Stimulated activated CD4-positive, alpha-beta T cell treated with anti-CD3 and anti-CD28 coated beads, Interleukin-12 subunit alpha, Interleukin-12 subunit beta, amount 100 ng/mL, for 4 hours (primary cell): ENCODE results near the gene TMEM202.
"Not testable (repeated sequence)": the region's sequence is repeated elsewhere in the genome, so short reads cannot be mapped to it uniquely, and the experiment has no call there.

Experiments
- DNase-seq: peaks from one replicate; pipeline ENCODE4 v3.0.0-alpha.2; 2020

The TMEM202 gene

GRCh38 chr15:72397796-72398588 is at the start of gene TMEM202:
TMEM202 (plus strand) TSS chr15:72398305; CDS start chr15:72398327, 22 bp downstream.
- DNase-seq, result no peak

- DNase-seq, result no peak
These were observed 44.8 kb upstream of the TMEM202 start for GRCh38 chr15:72353266-72353665.

- no peak for DNase-seq
These were observed 43.6 kb upstream of the TMEM202 start for GRCh38 chr15:72354496-72354895.

- DNase-seq, result no peak
These were observed 40.0 kb upstream of the TMEM202 start for GRCh38 chr15:72358121-72358520.

- no peak for DNase-seq
These were observed 39.4 kb upstream of the TMEM202 start for GRCh38 chr15:72358650-72359171.

GRCh38 chr15:72361176-72361575 is 36.9 kb upstream of the TMEM202 start:
- DNase-seq, result no peak

- DNase-seq, result no peak
These were observed 32.3 kb upstream of the TMEM202 start for GRCh38 chr15:72365844-72366243.

GRCh38 chr15:72368325-72368724 is 29.8 kb upstream of the TMEM202 start:
- no peak for DNase-seq

GRCh38 chr15:72368899-72369298 is 29.2 kb upstream of the TMEM202 start:
- DNase-seq, result no peak

GRCh38 chr15:72369964-72370363 is 28.1 kb upstream of the TMEM202 start:
- no peak for DNase-seq

- DNase-seq, result no peak
These were observed 25.7 kb upstream of the TMEM202 start for GRCh38 chr15:72372361-72372760.

- DNase-seq, result no peak
These were observed 22.6 kb upstream of the TMEM202 start for GRCh38 chr15:72375501-72375845.

GRCh38 chr15:72375846-72376581 is 22.1 kb upstream of the TMEM202 start, which contains the start of gene HEXA:
HEXA (minus strand) TSS chr15:72376014; CDS start chr15:72375972, 42 bp downstream.
- peak; percentile 98 for DNase-seq

- DNase-seq, result no peak
These were observed 20.8 kb upstream of the TMEM202 start for GRCh38 chr15:72377331-72377730.

- not testable (repeated sequence) for DNase-seq
These were observed 19.0 kb upstream of the TMEM202 start for GRCh38 chr15:72379106-72379505.

GRCh38 chr15:72379856-72380430 is 18.2 kb upstream of the TMEM202 start:
- DNase-seq, result no peak

GRCh38 chr15:72380743-72381142 is 17.4 kb upstream of the TMEM202 start:
- no peak for DNase-seq

GRCh38 chr15:72382146-72382545 is 16.0 kb upstream of the TMEM202 start:
- DNase-seq, result no peak

- no peak for DNase-seq
These were observed 10.4 kb upstream of the TMEM202 start for GRCh38 chr15:72387741-72388140.

GRCh38 chr15:72389231-72389630 is 8.9 kb upstream of the TMEM202 start:
- no peak for DNase-seq

- not testable (repeated sequence) for DNase-seq
These were observed 1.8 kb upstream of the TMEM202 start for GRCh38 chr15:72396331-72396730.

GRCh38 chr15:72398648-72399047 is 543 bp downstream of the TMEM202 start:
- DNase-seq, result no peak

GRCh38 chr15:72402726-72403125 is 4.6 kb downstream of the TMEM202 start:
- no peak for DNase-seq

GRCh38 chr15:72404356-72404755 is 6.3 kb downstream of the TMEM202 start:
- no peak for DNase-seq
